Liver (tissue), 9 donors: ENCODE results near the gene MBNL2. TPM values are rescaled to one million over a fixed set of nuclear protein-coding genes. Genes with fewer than 3 reads are reported as not detected.

ENCODE experiments used
- DNase-seq: peaks from one replicate; pipeline ENCODE4 v3.0.0-alpha.2; 2017; ENCODE audit warnings: low spot score
- H3K27ac ChIP-seq, 2 donors: one replicate each; pipeline ENCODE4 v1.7.0; 2013; ENCODE audit warnings: inconsistent platforms in 2 of 2, low read length in 2 of 2, control low read depth in 1 of 2, low read depth in 1 of 2, mild to moderate bottlenecking in 1 of 2
- H3K27me3 ChIP-seq, 4 donors: one replicate each; pipeline versions ENCODE4 v1.6.1 to v1.7.0; 2013; ENCODE audit warnings: low read length in 3 of 4, inconsistent platforms in 1 of 4, mild to moderate bottlenecking in 1 of 4, moderate library complexity in 1 of 4; ENCODE audit not compliant: control insufficient read depth in 4 of 4, insufficient read depth in 4 of 4
- H3K36me3 ChIP-seq, 4 donors: one replicate each; pipeline versions ENCODE4 v1.6.1 to v1.7.0; 2013; ENCODE audit warnings: low read length in 3 of 4, mild to moderate bottlenecking in 3 of 4, low read depth in 1 of 4, moderate library complexity in 1 of 4; ENCODE audit not compliant: control insufficient read depth in 4 of 4, insufficient read depth in 3 of 4
- H3K4me1 ChIP-seq, 4 donors: one replicate each; pipeline versions ENCODE4 v1.6.1 to v1.7.0; 2013; ENCODE audit warnings: low read length in 3 of 4, mild to moderate bottlenecking in 3 of 4, moderate library complexity in 1 of 4; ENCODE audit not compliant: control insufficient read depth in 4 of 4, insufficient read depth in 4 of 4
- H3K4me3 ChIP-seq, 3 donors: one replicate each; pipeline versions ENCODE4 v1.6.1 to v1.7.0; 2013; ENCODE audit warnings: low read length in 3 of 3, control low read depth in 1 of 3, low read depth in 1 of 3, mild to moderate bottlenecking in 1 of 3
- H3K9ac ChIP-seq, 2 donors: one replicate each; pipeline ENCODE4 v1.7.0; 2013; ENCODE audit warnings: low read length in 2 of 2, mild to moderate bottlenecking in 2 of 2, moderate library complexity in 2 of 2, control low read depth in 1 of 2, low read depth in 1 of 2
- H3K9me3 ChIP-seq, 4 donors: one replicate each; pipeline versions ENCODE4 v1.6.1 to v1.7.0; 2013; ENCODE audit warnings: low read length in 3 of 4; ENCODE audit not compliant: control insufficient read depth in 4 of 4
- EGR1 ChIP-seq, 2 donors: IDR thresholded peaks; 2 replicates each; pipeline ENCODE4 v1.6.1; 2016 to 2018; ENCODE audit warnings: antibody characterized with exemption in 2 of 2, low read depth in 2 of 2
- FOXA1 ChIP-seq: IDR thresholded peaks from 2 replicates; pipeline ENCODE4 v1.6.1; 2016; ENCODE audit warnings: antibody characterized with exemption
- FOXA2 ChIP-seq: IDR thresholded peaks from 2 replicates; pipeline ENCODE4 v1.6.1; 2016; ENCODE audit warnings: antibody characterized with exemption
- GABPA ChIP-seq, 2 donors: IDR thresholded peaks in 1 of 2; conservative IDR thresholded peaks in 1 of 2; 2 replicates each; pipeline ENCODE4 v1.6.1; 2016; ENCODE audit warnings: antibody characterized with exemption in 2 of 2, mild to moderate bottlenecking in 1 of 2, moderate library complexity in 1 of 2
- HNF4A ChIP-seq, 2 donors: conservative IDR thresholded peaks; 2 replicates each; pipeline ENCODE4 v1.6.1; 2016; ENCODE audit warnings: antibody characterized with exemption in 2 of 2, mild to moderate bottlenecking in 2 of 2
- HNF4G ChIP-seq: IDR thresholded peaks from 2 replicates; pipeline ENCODE4 v1.6.1; 2016; ENCODE audit warnings: antibody characterized with exemption
- JUND ChIP-seq, 2 donors: IDR thresholded peaks; 2 replicates each; pipeline ENCODE4 v1.6.1; 2016; ENCODE audit warnings: antibody characterized with exemption in 2 of 2
- NR2F2 ChIP-seq: IDR thresholded peaks from 2 replicates; pipeline ENCODE4 v1.6.1; 2016; ENCODE audit warnings: antibody characterized with exemption
- RAD21 ChIP-seq, 2 donors: IDR thresholded peaks; 2 replicates each; pipeline ENCODE4 v1.6.1; 2016; ENCODE audit warnings: antibody characterized with exemption in 2 of 2, mild to moderate bottlenecking in 2 of 2
- RXRA ChIP-seq, 2 donors: IDR thresholded peaks; 2 replicates each; pipeline ENCODE4 v1.6.1; 2017 to 2018; ENCODE audit warnings: antibody characterized with exemption in 2 of 2, mild to moderate bottlenecking in 1 of 2
- SP1 ChIP-seq: IDR thresholded peaks from 2 replicates; pipeline ENCODE4 v1.6.1; 2018; ENCODE audit warnings: antibody characterized with exemption, mild to moderate bottlenecking
- TAF1 ChIP-seq: conservative IDR thresholded peaks from 2 replicates; pipeline ENCODE4 v1.6.1; 2016; ENCODE audit warnings: antibody characterized with exemption, mild to moderate bottlenecking
- YY1 ChIP-seq: IDR thresholded peaks from 2 replicates; pipeline ENCODE4 v1.6.1; 2016; ENCODE audit warnings: antibody characterized with exemption, mild to moderate bottlenecking
- WGBS: extraction: QIAGEN DNeasy Blood & Tissue Kit; methylation state at CpG from one replicate; pipeline ENCODE4 v1.1.7; 2013; 5-methylcytosine and 5-hydroxymethylcytosine counted together
- polyA plus RNA-seq, 2 donors: library from polyadenylated mRNA; stranded (reverse) in 1 of 2; unstranded in 1 of 2; fragments of 200-250 nt in 1 of 2; fragments of >200 nt in 1 of 2; fragmentation: Nextera tagmentation in 1 of 2; extraction: Ambion mirVana in 1 of 2; gene quantifications; one replicate each; pipeline versions ENCODE4 v1.2.1 to v1.2.3, GENCODE V29; 2013 to 2015
- total RNA-seq, 2 donors: library from RNA; depleted of rRNA; stranded (reverse); fragments of >200 nt; gene quantifications; one replicate each; pipeline ENCODE4 v1.2.3, GENCODE V29; 2014
- TF ChIP-seq, protein P1 (sequence below): IDR thresholded peaks from 2 replicates; pipeline ENCODE4 v1.6.1; 2016; ENCODE audit warnings: antibody characterized with exemption, mild to moderate bottlenecking
- TF ChIP-seq, protein P2 (sequence below): IDR thresholded peaks from 2 replicates; pipeline ENCODE4 v1.6.1; 2016; ENCODE audit warnings: antibody characterized with exemption
- TF ChIP-seq, protein P3 (sequence below): IDR thresholded peaks from 2 replicates; pipeline ENCODE4 v1.6.1; 2016; ENCODE audit warnings: antibody characterized with exemption
- TF ChIP-seq, protein P4 (sequence below): fragments of 150-350 bp; IDR thresholded peaks from 2 replicates; pipeline ENCODE4 v1.5.1; 2017; ENCODE audit warnings: improper control_type of control experiment, low read depth, low read length; ENCODE audit not compliant: missing input control
- donor health status: healthy.
- donor health status: healthy.
- donor health status: healthy.
- donor health status: healthy.
- donor health status: healthy.

Gene MBNL2
- total and polyA plus RNA-seq, 4 donors: 16.0 to 49.6 (median 36.8) TPM

DNA sequence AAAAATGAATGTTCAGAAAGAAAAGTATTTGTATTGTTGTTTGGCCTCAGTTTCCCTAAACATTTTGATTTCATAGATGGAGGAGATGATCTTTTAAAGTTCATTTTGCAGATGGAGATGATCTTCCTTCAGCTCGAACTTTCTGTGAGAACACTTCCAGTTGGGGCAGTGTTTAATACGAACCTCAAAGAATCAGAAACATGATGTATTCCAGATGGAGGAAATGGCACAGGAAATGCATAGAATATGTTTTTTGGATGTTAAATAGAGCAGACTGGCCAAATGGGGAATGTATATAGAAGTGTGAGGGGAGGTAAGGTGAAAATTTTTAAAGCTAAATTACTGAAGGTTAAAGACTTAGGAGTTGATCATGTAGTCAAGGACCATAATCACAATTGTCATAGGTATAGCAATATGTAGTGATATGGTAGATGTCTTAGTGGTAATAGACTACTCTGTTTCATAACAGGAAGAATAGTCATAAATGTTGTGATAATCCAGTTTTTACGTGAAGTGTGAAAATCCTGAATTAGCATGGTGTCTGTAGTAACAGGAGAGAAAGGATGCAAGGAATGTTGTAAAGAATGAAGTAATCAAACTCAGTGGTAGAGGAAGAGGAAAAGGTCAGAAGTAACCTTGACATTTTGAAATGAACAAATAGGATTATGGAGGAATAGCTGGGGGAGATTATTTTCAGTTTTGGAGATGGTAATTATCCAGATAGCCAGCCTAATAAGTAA lies 216.9 kb downstream of the MBNL2 start:
- Histone ChIP-seq H3K27me3 (no peaks in the 10 kb centered on the region), H3K4me1 (peaks cover 0 to 9% (median 4%) of the 10 kb centered on the region in 4 donors), H3K9ac (no peak overlapping the region), H3K9me3 (no peaks in the 10 kb centered on the region), H3K36me3 (no peaks in the 10 kb centered on the region), H3K27ac (no peak overlapping the region), H3K4me3 (no peak overlapping the region)
- 80% methylated on average over 3 of the region's 3 CpGs for WGBS
- no peak for DNase-seq
- TF ChIP-seq EGR1 (IDR thresholded peaks at IDR 0.05; ENCODE audit: low read depth in 2 of 2): no peak
- no peak for TF ChIP-seq RXRA (IDR thresholded peaks at IDR 0.05)
- no peak for TF ChIP-seq TAF1

DNA sequence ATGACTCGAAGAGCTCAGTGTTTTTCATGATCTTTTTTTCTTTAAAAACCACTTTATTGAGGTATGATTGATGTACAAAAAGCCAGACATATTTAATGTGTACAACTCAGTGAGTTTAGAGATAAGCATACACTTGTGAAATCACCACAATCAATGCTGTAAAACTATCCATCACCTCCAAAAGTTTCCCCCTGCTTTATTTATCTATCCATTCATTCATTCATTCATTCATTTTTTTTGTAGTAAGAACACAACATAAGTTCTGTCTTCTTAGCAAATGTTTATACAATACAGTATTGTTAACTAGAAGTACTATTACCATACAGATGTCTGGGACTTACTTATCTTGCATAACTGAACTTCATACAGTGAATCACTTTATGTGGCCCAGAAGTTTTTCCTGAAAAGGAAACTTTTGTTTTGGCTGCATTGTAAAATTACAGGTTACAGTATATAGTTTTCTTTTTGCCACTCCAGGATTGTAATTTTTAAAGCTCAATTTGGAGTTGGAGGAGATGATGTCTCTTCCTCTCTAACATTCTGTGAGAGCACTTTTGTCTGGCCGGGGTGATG lies 218.6 kb downstream of the MBNL2 start:
- H3K36me3 ChIP-seq: no peaks in the 10 kb centered on the region
- no peak overlapping the region for H3K27ac ChIP-seq
- H3K9me3 ChIP-seq: no peaks in the 10 kb centered on the region
- no peaks in the 10 kb centered on the region for H3K27me3 ChIP-seq
- 78% methylated on average over 2 of the region's 2 CpGs for WGBS
- H3K9ac ChIP-seq: no peak overlapping the region
- TF ChIP-seq, protein P1, sequence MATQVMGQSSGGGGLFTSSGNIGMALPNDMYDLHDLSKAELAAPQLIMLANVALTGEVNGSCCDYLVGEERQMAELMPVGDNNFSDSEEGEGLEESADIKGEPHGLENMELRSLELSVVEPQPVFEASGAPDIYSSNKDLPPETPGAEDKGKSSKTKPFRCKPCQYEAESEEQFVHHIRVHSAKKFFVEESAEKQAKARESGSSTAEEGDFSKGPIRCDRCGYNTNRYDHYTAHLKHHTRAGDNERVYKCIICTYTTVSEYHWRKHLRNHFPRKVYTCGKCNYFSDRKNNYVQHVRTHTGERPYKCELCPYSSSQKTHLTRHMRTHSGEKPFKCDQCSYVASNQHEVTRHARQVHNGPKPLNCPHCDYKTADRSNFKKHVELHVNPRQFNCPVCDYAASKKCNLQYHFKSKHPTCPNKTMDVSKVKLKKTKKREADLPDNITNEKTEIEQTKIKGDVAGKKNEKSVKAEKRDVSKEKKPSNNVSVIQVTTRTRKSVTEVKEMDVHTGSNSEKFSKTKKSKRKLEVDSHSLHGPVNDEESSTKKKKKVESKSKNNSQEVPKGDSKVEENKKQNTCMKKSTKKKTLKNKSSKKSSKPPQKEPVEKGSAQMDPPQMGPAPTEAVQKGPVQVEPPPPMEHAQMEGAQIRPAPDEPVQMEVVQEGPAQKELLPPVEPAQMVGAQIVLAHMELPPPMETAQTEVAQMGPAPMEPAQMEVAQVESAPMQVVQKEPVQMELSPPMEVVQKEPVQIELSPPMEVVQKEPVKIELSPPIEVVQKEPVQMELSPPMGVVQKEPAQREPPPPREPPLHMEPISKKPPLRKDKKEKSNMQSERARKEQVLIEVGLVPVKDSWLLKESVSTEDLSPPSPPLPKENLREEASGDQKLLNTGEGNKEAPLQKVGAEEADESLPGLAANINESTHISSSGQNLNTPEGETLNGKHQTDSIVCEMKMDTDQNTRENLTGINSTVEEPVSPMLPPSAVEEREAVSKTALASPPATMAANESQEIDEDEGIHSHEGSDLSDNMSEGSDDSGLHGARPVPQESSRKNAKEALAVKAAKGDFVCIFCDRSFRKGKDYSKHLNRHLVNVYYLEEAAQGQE: no peak
- TF ChIP-seq YY1 (no peak), FOXA2 (no peak), HNF4G (no peak), GABPA (IDR thresholded peaks at IDR 0.05 in 1 of 2, conservative IDR thresholded peaks at IDR 0.05 in 1 of 2) (no peak), SP1 (no peak), TAF1 (no peak), JUND (IDR thresholded peaks at IDR 0.05) (no peak), RAD21 (IDR thresholded peaks at IDR 0.05) (no peak), FOXA1 (no peak), RXRA (IDR thresholded peaks at IDR 0.05) (no peak), NR2F2 (no peak), HNF4A (conservative IDR thresholded peaks at IDR 0.05) (no peak)
- TF ChIP-seq, protein P2, sequence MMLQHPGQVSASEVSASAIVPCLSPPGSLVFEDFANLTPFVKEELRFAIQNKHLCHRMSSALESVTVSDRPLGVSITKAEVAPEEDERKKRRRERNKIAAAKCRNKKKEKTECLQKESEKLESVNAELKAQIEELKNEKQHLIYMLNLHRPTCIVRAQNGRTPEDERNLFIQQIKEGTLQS: no peak
- TF ChIP-seq, protein P3, sequence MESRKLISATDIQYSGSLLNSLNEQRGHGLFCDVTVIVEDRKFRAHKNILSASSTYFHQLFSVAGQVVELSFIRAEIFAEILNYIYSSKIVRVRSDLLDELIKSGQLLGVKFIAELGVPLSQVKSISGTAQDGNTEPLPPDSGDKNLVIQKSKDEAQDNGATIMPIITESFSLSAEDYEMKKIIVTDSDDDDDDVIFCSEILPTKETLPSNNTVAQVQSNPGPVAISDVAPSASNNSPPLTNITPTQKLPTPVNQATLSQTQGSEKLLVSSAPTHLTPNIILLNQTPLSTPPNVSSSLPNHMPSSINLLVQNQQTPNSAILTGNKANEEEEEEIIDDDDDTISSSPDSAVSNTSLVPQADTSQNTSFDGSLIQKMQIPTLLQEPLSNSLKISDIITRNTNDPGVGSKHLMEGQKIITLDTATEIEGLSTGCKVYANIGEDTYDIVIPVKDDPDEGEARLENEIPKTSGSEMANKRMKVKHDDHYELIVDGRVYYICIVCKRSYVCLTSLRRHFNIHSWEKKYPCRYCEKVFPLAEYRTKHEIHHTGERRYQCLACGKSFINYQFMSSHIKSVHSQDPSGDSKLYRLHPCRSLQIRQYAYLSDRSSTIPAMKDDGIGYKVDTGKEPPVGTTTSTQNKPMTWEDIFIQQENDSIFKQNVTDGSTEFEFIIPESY: no peak
- TF ChIP-seq, protein P4, sequence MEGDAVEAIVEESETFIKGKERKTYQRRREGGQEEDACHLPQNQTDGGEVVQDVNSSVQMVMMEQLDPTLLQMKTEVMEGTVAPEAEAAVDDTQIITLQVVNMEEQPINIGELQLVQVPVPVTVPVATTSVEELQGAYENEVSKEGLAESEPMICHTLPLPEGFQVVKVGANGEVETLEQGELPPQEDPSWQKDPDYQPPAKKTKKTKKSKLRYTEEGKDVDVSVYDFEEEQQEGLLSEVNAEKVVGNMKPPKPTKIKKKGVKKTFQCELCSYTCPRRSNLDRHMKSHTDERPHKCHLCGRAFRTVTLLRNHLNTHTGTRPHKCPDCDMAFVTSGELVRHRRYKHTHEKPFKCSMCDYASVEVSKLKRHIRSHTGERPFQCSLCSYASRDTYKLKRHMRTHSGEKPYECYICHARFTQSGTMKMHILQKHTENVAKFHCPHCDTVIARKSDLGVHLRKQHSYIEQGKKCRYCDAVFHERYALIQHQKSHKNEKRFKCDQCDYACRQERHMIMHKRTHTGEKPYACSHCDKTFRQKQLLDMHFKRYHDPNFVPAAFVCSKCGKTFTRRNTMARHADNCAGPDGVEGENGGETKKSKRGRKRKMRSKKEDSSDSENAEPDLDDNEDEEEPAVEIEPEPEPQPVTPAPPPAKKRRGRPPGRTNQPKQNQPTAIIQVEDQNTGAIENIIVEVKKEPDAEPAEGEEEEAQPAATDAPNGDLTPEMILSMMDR: no peak
- DNase-seq: no peak
- no peak overlapping the region for H3K4me3 ChIP-seq
- H3K4me1 ChIP-seq: peaks cover 0 to 2% (median 0%) of the 10 kb centered on the region in 4 donors
